ENCODE measurements around the gene ALG1. TPM values are rescaled to one million over a fixed set of nuclear protein-coding genes. Genes with fewer than 3 reads are reported as not detected.
"Not testable (repeated sequence)": the region's sequence is repeated elsewhere in the genome, so short reads cannot be mapped to it uniquely, and the experiment has no call there.

ALG1 gene
- total and polyA plus RNA-seq, 2 donors (not counting 3 experiments of a cell fraction or from before 2014, with no cell fraction given), result 33.7 to 46.0 TPM

DNA sequence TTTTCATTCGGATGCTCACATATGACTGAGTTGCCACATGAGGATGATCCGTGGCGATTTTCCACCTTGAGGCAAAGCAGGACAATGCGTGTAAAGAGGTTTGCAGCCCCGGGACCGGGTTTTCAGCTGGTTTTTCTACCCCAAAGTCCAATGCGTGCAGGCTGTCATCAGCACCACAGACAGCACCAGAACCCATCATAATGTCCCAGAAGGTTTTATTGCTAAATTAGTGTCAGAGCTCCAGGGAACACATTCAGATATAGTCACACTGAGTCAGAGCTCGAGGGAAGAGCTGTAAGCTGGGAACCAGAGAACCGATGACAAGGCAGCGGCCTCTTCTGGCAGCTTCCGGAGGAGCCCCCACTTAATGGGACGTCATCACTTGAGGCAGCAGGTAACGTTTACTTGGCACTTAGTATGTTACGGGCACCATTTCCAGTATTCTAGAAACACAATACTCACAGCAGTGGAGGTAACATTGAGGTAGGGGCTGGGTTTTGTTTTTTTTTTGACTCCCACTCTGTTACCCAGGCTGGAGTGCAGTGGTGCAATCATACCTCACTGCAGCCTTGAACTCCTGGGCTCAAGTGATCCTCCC, 29.0 kb upstream of the ALG1 start:
- Histone ChIP-seq H3K27ac (ENCODE audit: insufficient read depth, low read depth, low read length) (no peak overlapping the region), H3K36me3 (ENCODE audit: control insufficient read depth in 2 of 2, extremely low read depth in 1 of 2, insufficient read depth in 2 of 2, low read length in 2 of 2) (no peaks in the 10 kb centered on the region), H3K79me2 (ENCODE audit: control insufficient read depth, insufficient read depth, low read length) (no peaks in the 10 kb centered on the region), H3K9ac (replicated peaks; ENCODE audit: extremely low read depth, insufficient read depth, low read length) (no peak overlapping the region), H2AFZ (ENCODE audit: low read depth, low read length) (no peak overlapping the region), H4K20me1 (replicated peaks; ENCODE audit: control insufficient read depth, extremely low read depth, insufficient read depth, low read length) (no peaks in the 10 kb centered on the region), H3K4me1 (ENCODE audit: control insufficient read depth, extremely low read depth, insufficient read depth, low read length) (no peaks in the 10 kb centered on the region), H3K27me3 (ENCODE audit: control insufficient read depth in 2 of 2, insufficient read depth in 2 of 2, low read length in 2 of 2) (peaks cover 1 to 2% of the 10 kb centered on the region in 2 experiments), H3K4me2 (ENCODE audit: insufficient read depth, low read length) (no peak overlapping the region), H3K9me1 (replicated peaks; ENCODE audit: control insufficient read depth, extremely low read depth, insufficient read depth, low read length) (no peaks in the 10 kb centered on the region), H3K4me3 (replicated peaks in 1 of 3; ENCODE audit: insufficient read depth in 1 of 3, low read depth in 1 of 3, low read length in 3 of 3) (no peak overlapping the region), H3K9me3 (replicated peaks; ENCODE audit: control insufficient read depth, insufficient read depth, low read length) (no peaks in the 10 kb centered on the region)
- FAIRE-seq (no peak), DNase-seq (ENCODE audit: low read depth, low spot score) (no peak)
- dilution Hi-C loops (cut with MboI; ENCODE audit: extremely low pct_ligation_motif_present, low sequenced_read_pairs) (no loop called here), intact Hi-C loops (cut with micrococcal nuclease) (no loop called here)
- CTCF ChIA-PET, result no interaction called here
- BruUV-seq (replicated peaks), result no TSS peak
- TF ChIP-seq POLR2AphosphoS5 (IDR thresholded peaks at IDR 0.05; ENCODE audit: insufficient read depth, low read depth, low read length), result no peak
- no peak for TF ChIP-seq JUN (IDR thresholded peaks at IDR 0.05; ENCODE audit: borderline replicate concordance, insufficient read depth, insufficient read length, low read depth)
- no peak for TF ChIP-seq MYC (IDR thresholded peaks at IDR 0.05; ENCODE audit: low read depth, low read length)
- TF ChIP-seq FOS (IDR thresholded peaks at IDR 0.05; ENCODE audit: borderline replicate concordance, insufficient read depth, low read length), result no peak
- TF ChIP-seq EZH2 (IDR thresholded peaks at IDR 0.05; ENCODE audit: borderline replicate concordance, low read depth, low read length, severe bottlenecking), result no peak
- no peak for TF ChIP-seq POLR2A (IDR thresholded peaks at IDR 0.05; ENCODE audit: low read depth, low read length)
- TF ChIP-seq, protein P1, sequence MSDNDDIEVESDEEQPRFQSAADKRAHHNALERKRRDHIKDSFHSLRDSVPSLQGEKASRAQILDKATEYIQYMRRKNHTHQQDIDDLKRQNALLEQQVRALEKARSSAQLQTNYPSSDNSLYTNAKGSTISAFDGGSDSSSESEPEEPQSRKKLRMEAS (IDR thresholded peaks at IDR 0.05; ENCODE audit: insufficient read depth, insufficient read length), result no peak
- POLR2A ChIA-PET, result no interaction called here

DNA sequence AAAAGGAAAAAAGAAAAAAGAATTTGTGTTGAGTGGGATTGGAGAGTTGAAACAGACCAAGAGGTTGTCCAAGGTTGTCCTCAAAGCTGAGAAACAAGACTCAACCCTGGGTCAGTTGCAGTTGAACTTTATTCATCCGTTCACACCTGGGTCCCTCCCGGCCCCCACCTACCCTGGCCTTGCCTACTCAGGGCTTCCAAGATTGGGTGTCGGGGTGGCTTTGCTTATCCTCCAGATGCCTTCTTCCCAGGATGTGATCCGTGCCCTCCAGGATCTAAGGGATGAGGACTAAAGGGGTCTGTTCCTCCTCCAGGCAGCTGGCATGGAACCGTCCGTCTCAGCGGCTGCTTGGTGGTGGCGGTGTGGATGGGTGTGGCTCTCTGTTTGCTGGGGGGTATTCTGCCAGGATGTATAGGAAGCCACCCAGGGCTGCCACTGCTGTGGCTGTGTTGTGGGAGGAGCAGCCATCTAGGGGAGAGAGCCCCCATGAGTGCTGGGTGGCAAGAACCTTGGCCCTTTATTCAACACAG, 27.6 kb upstream of the ALG1 start:
- intact Hi-C loops (cut with micrococcal nuclease), result no loop called here
- BruUV-seq (replicated peaks), result no TSS peak
- CTCF ChIA-PET, result no interaction called here
- H3K4me3 ChIP-seq (replicated peaks in 1 of 3; ENCODE audit: insufficient read depth in 1 of 3, low read depth in 1 of 3, low read length in 3 of 3), result no peak overlapping the region
- H3K4me1 ChIP-seq (ENCODE audit: control insufficient read depth, extremely low read depth, insufficient read depth, low read length), result no peaks in the 10 kb centered on the region
- no peaks in the 10 kb centered on the region for H3K9me3 ChIP-seq (replicated peaks; ENCODE audit: control insufficient read depth, insufficient read depth, low read length)
- DNase-seq (ENCODE audit: low read depth, low spot score) (no peak), FAIRE-seq (no peak)
- H4K20me1 ChIP-seq (replicated peaks; ENCODE audit: control insufficient read depth, extremely low read depth, insufficient read depth, low read length), result no peaks in the 10 kb centered on the region
- POLR2A ChIA-PET, result no interaction called here
- H2AFZ ChIP-seq (ENCODE audit: low read depth, low read length), result no peak overlapping the region
- no peak overlapping the region for H3K9ac ChIP-seq (replicated peaks; ENCODE audit: extremely low read depth, insufficient read depth, low read length)
- no peak overlapping the region for H3K27ac ChIP-seq (ENCODE audit: insufficient read depth, low read depth, low read length)
- peaks cover 1 to 6% of the 10 kb centered on the region in 2 experiments for H3K27me3 ChIP-seq (ENCODE audit: control insufficient read depth in 2 of 2, insufficient read depth in 2 of 2, low read length in 2 of 2)
- no peaks in the 10 kb centered on the region for H3K36me3 ChIP-seq (ENCODE audit: control insufficient read depth in 2 of 2, extremely low read depth in 1 of 2, insufficient read depth in 2 of 2, low read length in 2 of 2)
- dilution Hi-C loops (cut with MboI; ENCODE audit: extremely low pct_ligation_motif_present, low sequenced_read_pairs), result no loop called here
- no peaks in the 10 kb centered on the region for H3K79me2 ChIP-seq (ENCODE audit: control insufficient read depth, insufficient read depth, low read length)
- TF ChIP-seq JUN (IDR thresholded peaks at IDR 0.05; ENCODE audit: borderline replicate concordance, insufficient read depth, insufficient read length, low read depth) (no peak), MYC (IDR thresholded peaks at IDR 0.05; ENCODE audit: low read depth, low read length) (no peak)
- no peak overlapping the region for H3K4me2 ChIP-seq (ENCODE audit: insufficient read depth, low read length)
- H3K9me1 ChIP-seq (replicated peaks; ENCODE audit: control insufficient read depth, extremely low read depth, insufficient read depth, low read length), result no peaks in the 10 kb centered on the region

GRCh38 chr16:5044581-5044980, 27.1 kb upstream of the ALG1 start:
- H4K20me1 ChIP-seq (replicated peaks; ENCODE audit: control insufficient read depth, extremely low read depth, insufficient read depth, low read length); H2AFZ ChIP-seq (ENCODE audit: low read depth, low read length); H3K9ac ChIP-seq (replicated peaks; ENCODE audit: extremely low read depth, insufficient read depth, low read length); FAIRE-seq; H3K9me1 ChIP-seq (replicated peaks; ENCODE audit: control insufficient read depth, extremely low read depth, insufficient read depth, low read length); dilution Hi-C loops (cut with MboI; ENCODE audit: extremely low pct_ligation_motif_present, low sequenced_read_pairs); H3K27ac ChIP-seq (ENCODE audit: insufficient read depth, low read depth, low read length); H3K4me2 ChIP-seq (ENCODE audit: insufficient read depth, low read length); BruUV-seq (replicated peaks); H3K9me3 ChIP-seq (replicated peaks; ENCODE audit: control insufficient read depth, insufficient read depth, low read length); DNase-seq (ENCODE audit: low read depth, low spot score); POLR2A ChIA-PET; H3K4me3 ChIP-seq (replicated peaks in 1 of 3; ENCODE audit: insufficient read depth in 1 of 3, low read depth in 1 of 3, low read length in 3 of 3); H3K36me3 ChIP-seq (ENCODE audit: control insufficient read depth in 2 of 2, extremely low read depth in 1 of 2, insufficient read depth in 2 of 2, low read length in 2 of 2); CTCF ChIA-PET; H3K4me1 ChIP-seq (ENCODE audit: control insufficient read depth, extremely low read depth, insufficient read depth, low read length); H3K79me2 ChIP-seq (ENCODE audit: control insufficient read depth, insufficient read depth, low read length); H3K27me3 ChIP-seq (ENCODE audit: control insufficient read depth in 2 of 2, insufficient read depth in 2 of 2, low read length in 2 of 2); intact Hi-C loops (cut with micrococcal nuclease): not testable (repeated sequence)
